Endothelial cell of umbilical vein (primary cell): Measurements from ENCODE around the gene CPNE2. TPM values are rescaled to one million over a fixed set of nuclear protein-coding genes. Genes with fewer than 3 reads are reported as not detected.

Source experiments
- BruUV-seq: library from RNA; stranded (reverse); fragments of 400-500 nt; replicated peaks from 2 replicates; lab custom pipeline; 2021; lab: Mats Ljungman, UMichigan
- CTCF ChIA-PET: fragments of 300-600, 350-600 bp; sonication (Branson Sonifier 250); formaldehyde crosslinking; loops from one replicate; lab custom pipeline; 2021; ENCODE audit warnings: antibody characterized with exemption, inconsistent platforms; lab: Charles Lee
- POLR2A ChIA-PET: fragments of 300-600, 350-600 bp; sonication (Branson Sonifier 250); formaldehyde crosslinking; loops from one replicate; lab custom pipeline; 2021; ENCODE audit warnings: antibody characterized with exemption, inconsistent platforms; lab: Charles Lee
- DNase-seq: peaks from one replicate; pipeline ENCODE4 v3.0.0-alpha.2; 2011; ENCODE audit warnings: low read depth, low spot score
- FAIRE-seq: peaks from 2 replicates; lab custom pipeline; 2011; peaks lifted over from hg19 to GRCh38; lab: Jason Lieb, UNC
- H2AFZ ChIP-seq: 2 replicates; pipeline ENCODE4 v1.6.0; 2012; ENCODE audit warnings: low read depth, low read length, control low read depth, inconsistent platforms
- H3K27ac ChIP-seq: 2 replicates; pipeline ENCODE4 v1.5.1; 2011; ENCODE audit warnings: low read depth, mild to moderate bottlenecking, control low read depth, low read length, moderate library complexity; ENCODE audit not compliant: insufficient read depth
- H3K27me3 ChIP-seq, 2 experiments: 2 replicates each; pipeline versions ENCODE4 v1.6.0 to v1.6.1; 2011; ENCODE audit warnings: low read length in 2 of 2, mixed read lengths in 1 of 2; ENCODE audit not compliant: control insufficient read depth in 2 of 2, insufficient read depth in 2 of 2
- H3K36me3 ChIP-seq, 2 experiments: 2 replicates in 1 of 2; 3 replicates in 1 of 2; pipeline ENCODE4 v1.5.1; 2011; ENCODE audit warnings: low read length in 2 of 2, mild to moderate bottlenecking in 1 of 2, moderate library complexity in 1 of 2; ENCODE audit not compliant: control insufficient read depth in 2 of 2, insufficient read depth in 2 of 2; ENCODE audit errors: extremely low read depth in 1 of 2
- H3K4me1 ChIP-seq: 3 replicates; pipeline ENCODE4 v1.5.1; 2011; ENCODE audit warnings: mild to moderate bottlenecking, low read length; ENCODE audit not compliant: control insufficient read depth, insufficient read depth; ENCODE audit errors: extremely low read depth
- H3K4me2 ChIP-seq: 2 replicates; pipeline ENCODE4 v1.6.1; 2011; ENCODE audit warnings: low read length, control low read depth, mixed read lengths; ENCODE audit not compliant: insufficient read depth
- H3K4me3 ChIP-seq, 3 experiments: fragments of 200-600 bp in 1 of 3; sonication (generic), shearing (Covaris generic) in 1 of 3; replicated peaks in 1 of 3; 2 replicates each; pipeline ENCODE4 v1.5.1; 2011 to 2016; ENCODE audit warnings: control low read depth in 3 of 3, low read length in 3 of 3, mild to moderate bottlenecking in 2 of 3, inconsistent platforms in 1 of 3, low read depth in 1 of 3, moderate library complexity in 1 of 3; ENCODE audit not compliant: insufficient read depth in 1 of 3
- H3K79me2 ChIP-seq: 2 replicates; pipeline ENCODE4 v1.6.0; 2012; ENCODE audit warnings: low read length, inconsistent platforms; ENCODE audit not compliant: control insufficient read depth, insufficient read depth
- H3K9ac ChIP-seq: replicated peaks from 2 replicates; pipeline ENCODE3; 2011; ENCODE audit warnings: low read length, control low read depth; ENCODE audit not compliant: insufficient read depth; ENCODE audit errors: extremely low read depth
- H3K9me1 ChIP-seq: replicated peaks from 3 replicates; pipeline ENCODE4 v1.6.0; 2011; ENCODE audit warnings: mild to moderate bottlenecking, low read length; ENCODE audit not compliant: control insufficient read depth, insufficient read depth; ENCODE audit errors: extremely low read depth
- H3K9me3 ChIP-seq: replicated peaks from 2 replicates; pipeline ENCODE4 v1.5.1; 2012; ENCODE audit warnings: low read length, inconsistent platforms; ENCODE audit not compliant: control insufficient read depth, insufficient read depth
- H4K20me1 ChIP-seq: replicated peaks from 2 replicates; pipeline ENCODE3; 2011; ENCODE audit warnings: mild to moderate bottlenecking, low read length; ENCODE audit not compliant: control insufficient read depth, insufficient read depth; ENCODE audit errors: extremely low read depth
- EZH2 ChIP-seq: IDR thresholded peaks from 2 replicates; pipeline ENCODE4 v1.6.1; 2012; ENCODE audit warnings: borderline replicate concordance, low read depth, mild to moderate bottlenecking, moderate library complexity, low read length, inconsistent platforms; ENCODE audit not compliant: severe bottlenecking
- GATA2 ChIP-seq: IDR thresholded peaks from 2 replicates; pipeline ENCODE4 v1.7.0; 2011; ENCODE audit warnings: low read depth, mild to moderate bottlenecking, moderate library complexity, mixed read lengths, low read length; ENCODE audit not compliant: insufficient read length, insufficient read depth
- POLR2AphosphoS5 ChIP-seq: IDR thresholded peaks from 2 replicates; pipeline ENCODE4 v1.6.1; 2012; ENCODE audit warnings: low read depth, mild to moderate bottlenecking, control low read depth, low read length, moderate library complexity; ENCODE audit not compliant: insufficient read depth
- dilution Hi-C: fragments of 300-500 bp; cut with MboI; formaldehyde crosslinking; loops from one replicate; pipeline ENCODE4 v1.15.0; 2019; ENCODE audit warnings: low sequenced_read_pairs; ENCODE audit not compliant: extremely low pct_ligation_motif_present
- intact Hi-C: fragments of 100-400 bp; cut with micrococcal nuclease; formaldehyde crosslinking; loops from one replicate; pipeline ENCODE4 v1.10.0; 2022
- polyA plus RNA-seq, 4 experiments: library from polyadenylated mRNA; depleted of rRNA in 3 of 4; stranded (reverse) in 3 of 4; unstranded in 1 of 4; fragments of >200 nt; gene quantifications; 2 replicates each; pipeline versions ENCODE4 v1.2.1 to v1.2.3, GENCODE V29; 2011 to 2012; ENCODE audit warnings: missing spikeins in 1 of 4
- total RNA-seq: library from RNA; stranded (reverse); gene quantifications from 2 replicates; pipeline ENCODE4 v1.2.3, GENCODE V29; 2021
- TF ChIP-seq, protein P1 (sequence below), 2 donors: IDR thresholded peaks; 1 replicate in 1 of 2; 2 replicates in 1 of 2; pipeline ENCODE4 v1.5.1; 2011; ENCODE audit warnings: low read length in 2 of 2, mild to moderate bottlenecking in 2 of 2, moderate library complexity in 2 of 2, control low read depth in 1 of 2, inconsistent platforms in 1 of 2, low read depth in 1 of 2; ENCODE audit not compliant: insufficient read depth in 1 of 2; ENCODE audit errors: extremely low read depth in 1 of 2
- TF ChIP-seq, protein P2 (sequence below): IDR thresholded peaks from 2 replicates; pipeline ENCODE4 v1.6.1; 2011; ENCODE audit not compliant: insufficient read depth, insufficient read length

The CPNE2 gene
- total and polyA plus RNA-seq, 2 donors (not counting 3 experiments of a cell fraction or from before 2014, with no cell fraction given) = 91.9 to 187 TPM

DNA sequence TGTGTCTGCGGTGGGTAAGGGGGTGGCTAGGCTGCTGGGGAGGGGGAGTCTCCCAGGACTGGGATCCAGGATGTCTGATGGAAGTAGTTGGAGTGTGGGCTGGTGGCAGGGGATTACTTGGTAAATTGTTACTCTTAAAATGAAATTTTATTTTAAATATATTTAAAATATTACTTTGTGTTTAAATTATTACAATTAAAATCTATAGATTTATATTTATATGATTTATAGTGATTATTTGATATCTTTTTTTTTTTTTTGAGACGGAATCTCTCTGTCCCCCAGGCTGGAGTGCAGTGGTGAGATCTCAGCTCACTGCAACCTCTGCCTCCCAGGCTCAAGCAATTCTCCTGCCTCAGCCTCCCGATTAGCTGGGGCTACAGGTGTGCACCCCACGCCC, 18.6 kb downstream of the CPNE2 start:
- H3K4me2 ChIP-seq = no peak overlapping the region
- no peaks in the 10 kb centered on the region for H3K27me3 ChIP-seq
- no peaks in the 10 kb centered on the region for H3K4me1 ChIP-seq
- ChIA-PET POLR2A (interaction anchor here (0.5 kb wide), 1 partner anchor 18 kb away, joined by 7 read pairs; no protein-coding TSS in a partner anchor), CTCF (no interaction called here)
- no peak overlapping the region for H3K4me3 ChIP-seq
- no peaks in the 10 kb centered on the region for H3K9me1 ChIP-seq
- peaks cover 3% of the 10 kb centered on the region for H3K79me2 ChIP-seq
- no peak overlapping the region for H2AFZ ChIP-seq
- FAIRE-seq = no peak
- no peak for DNase-seq
- no peak for TF ChIP-seq GATA2
- TF ChIP-seq, protein P1, sequence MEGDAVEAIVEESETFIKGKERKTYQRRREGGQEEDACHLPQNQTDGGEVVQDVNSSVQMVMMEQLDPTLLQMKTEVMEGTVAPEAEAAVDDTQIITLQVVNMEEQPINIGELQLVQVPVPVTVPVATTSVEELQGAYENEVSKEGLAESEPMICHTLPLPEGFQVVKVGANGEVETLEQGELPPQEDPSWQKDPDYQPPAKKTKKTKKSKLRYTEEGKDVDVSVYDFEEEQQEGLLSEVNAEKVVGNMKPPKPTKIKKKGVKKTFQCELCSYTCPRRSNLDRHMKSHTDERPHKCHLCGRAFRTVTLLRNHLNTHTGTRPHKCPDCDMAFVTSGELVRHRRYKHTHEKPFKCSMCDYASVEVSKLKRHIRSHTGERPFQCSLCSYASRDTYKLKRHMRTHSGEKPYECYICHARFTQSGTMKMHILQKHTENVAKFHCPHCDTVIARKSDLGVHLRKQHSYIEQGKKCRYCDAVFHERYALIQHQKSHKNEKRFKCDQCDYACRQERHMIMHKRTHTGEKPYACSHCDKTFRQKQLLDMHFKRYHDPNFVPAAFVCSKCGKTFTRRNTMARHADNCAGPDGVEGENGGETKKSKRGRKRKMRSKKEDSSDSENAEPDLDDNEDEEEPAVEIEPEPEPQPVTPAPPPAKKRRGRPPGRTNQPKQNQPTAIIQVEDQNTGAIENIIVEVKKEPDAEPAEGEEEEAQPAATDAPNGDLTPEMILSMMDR (IDR thresholded peaks at IDR 0.05; ENCODE audit: extremely low read depth in 1 of 2, insufficient read depth in 1 of 2, low read depth in 1 of 2, low read length in 2 of 2) = no peak
- H3K36me3 ChIP-seq = peaks cover 6 to 17% of the 10 kb centered on the region in 2 experiments
- H3K27ac ChIP-seq = no peak overlapping the region
- intact Hi-C loops = no loop called here
- dilution Hi-C loops = no loop called here
- no TSS peak for BruUV-seq
- H3K9ac ChIP-seq = no peak overlapping the region
- no peaks in the 10 kb centered on the region for H4K20me1 ChIP-seq
- no peaks in the 10 kb centered on the region for H3K9me3 ChIP-seq

DNA sequence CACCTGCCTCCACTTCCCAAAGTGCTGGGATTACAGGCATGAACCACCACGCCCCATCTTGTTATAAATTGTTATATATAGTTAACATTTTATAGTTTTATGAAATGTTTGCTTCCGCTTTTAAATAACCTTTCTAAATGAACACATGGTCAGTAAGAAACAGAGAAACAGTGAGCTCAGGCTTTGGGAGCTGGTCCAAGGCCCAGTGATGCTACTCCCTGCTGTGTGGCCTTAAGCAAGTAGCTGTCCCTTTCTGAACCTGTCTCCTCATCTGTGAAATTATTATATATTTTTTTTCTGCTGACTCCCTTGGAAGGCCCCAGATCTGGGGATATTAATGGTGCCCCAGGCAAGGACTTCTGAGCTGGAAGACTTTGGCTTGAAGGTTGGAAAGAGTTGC, 19.0 kb downstream of the CPNE2 start:
- intact Hi-C loops = no loop called here
- ChIA-PET POLR2A (interaction anchor here (0.5 kb wide), 1 partner anchor 18 kb away, joined by 7 read pairs; no protein-coding TSS in a partner anchor), CTCF (interaction anchor here (0.8 kb wide), 1 partner anchor 19 kb away, joined by 6 read pairs; the partner anchor contains the start of gene CPNE2)
- Histone ChIP-seq H3K36me3 (peaks cover 10 to 20% of the 10 kb centered on the region in 2 experiments), H3K4me1 (no peaks in the 10 kb centered on the region), H3K27me3 (no peaks in the 10 kb centered on the region), H3K4me3 (no peak overlapping the region), H3K9me3 (no peaks in the 10 kb centered on the region), H4K20me1 (no peaks in the 10 kb centered on the region), H3K27ac (no peak overlapping the region), H3K4me2 (no peak overlapping the region), H3K9ac (no peak overlapping the region), H2AFZ (no peak overlapping the region), H3K9me1 (no peaks in the 10 kb centered on the region), H3K79me2 (peaks cover 3% of the 10 kb centered on the region)
- no peak for FAIRE-seq
- TF ChIP-seq EZH2 (no peak), POLR2AphosphoS5 (no peak)
- TF ChIP-seq, protein P2, sequence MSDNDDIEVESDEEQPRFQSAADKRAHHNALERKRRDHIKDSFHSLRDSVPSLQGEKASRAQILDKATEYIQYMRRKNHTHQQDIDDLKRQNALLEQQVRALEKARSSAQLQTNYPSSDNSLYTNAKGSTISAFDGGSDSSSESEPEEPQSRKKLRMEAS = no peak
- dilution Hi-C loops = no loop called here
- no peak for DNase-seq
- no TSS peak for BruUV-seq
